SK-N-DZ (cell line): ENCODE data around the gene DERA. TPM values are rescaled to one million over a fixed set of nuclear protein-coding genes. Genes with fewer than 3 reads are reported as not detected.
A peak's percentile ranks its signal among the peaks of the same experiment; 100 is the strongest.
"Not testable (repeated sequence)": the region's sequence is repeated elsewhere in the genome, so short reads cannot be mapped to it uniquely, and the experiment has no call there.

ENCODE experiments used
- DNase-seq: peaks from one replicate; pipeline ENCODE4 v3.0.0-alpha.2; 2015; ENCODE audit warnings: low spot score
- polyA plus RNA-seq, 2 experiments: library from polyadenylated mRNA; depleted of rRNA; stranded (reverse); fragments of >200 nt; gene quantifications; 2 replicates each; pipeline ENCODE4 v1.2.3, GENCODE V29; 2014

The DERA gene
- 170 and 182 TPM in 2 replicates for polyA plus RNA-seq (2014; cell fraction: cytosol; rRNA removed)
- polyA plus RNA-seq (2014; cell fraction: nucleus; rRNA removed): 112 and 132 TPM in 2 replicates

DNA sequence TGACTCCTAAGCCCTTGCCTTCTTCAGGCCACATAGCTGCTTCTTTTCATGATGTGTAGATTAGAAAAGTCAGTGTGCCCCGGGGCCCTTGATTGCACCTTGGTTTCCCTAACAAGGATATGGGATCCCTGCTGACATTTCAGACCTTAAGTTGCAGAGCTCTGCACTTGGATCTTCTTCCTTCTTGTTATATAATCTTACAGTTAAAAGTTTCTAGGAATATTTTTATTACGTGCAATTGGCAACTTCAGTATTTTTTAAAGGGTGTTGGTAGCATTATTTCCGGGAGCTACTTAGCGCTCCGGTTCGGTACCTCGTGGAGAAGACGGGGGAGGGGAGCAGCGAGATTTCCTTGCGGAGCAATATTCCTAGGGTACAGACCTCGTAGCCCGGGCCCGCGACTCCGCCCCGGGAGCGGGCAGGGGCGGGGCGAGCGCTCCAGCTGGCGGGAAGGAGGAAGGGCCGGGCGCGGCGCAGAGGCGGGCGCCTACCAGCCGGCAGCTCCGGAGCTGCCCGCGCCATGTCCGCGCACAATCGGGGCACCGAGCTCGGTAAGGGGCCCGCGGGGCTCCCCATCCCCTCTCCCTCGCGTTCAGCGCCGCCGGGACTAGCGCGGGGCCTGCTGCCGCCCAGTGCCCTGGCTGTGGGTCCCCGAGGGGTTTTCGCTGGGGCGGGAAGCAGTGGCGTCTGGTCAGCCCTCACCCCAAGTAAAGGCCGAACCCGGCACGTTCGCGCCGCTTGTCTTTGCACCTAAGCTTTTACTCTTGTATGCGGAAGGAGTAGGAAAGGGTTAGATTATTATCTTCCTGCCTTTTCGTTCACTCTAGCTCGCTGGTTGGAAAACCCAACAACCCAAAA is at the start of gene DERA:
Gene DERA (plus strand): TSS at position 469 of the 858 bp plus-strand sequence. CDS start 52 bp downstream, at position 521.
- peak; percentile 85 for DNase-seq

GRCh38 chr12:15861404-15861803 is 49.7 kb upstream of the DERA start:
- DNase-seq: no peak

DNA sequence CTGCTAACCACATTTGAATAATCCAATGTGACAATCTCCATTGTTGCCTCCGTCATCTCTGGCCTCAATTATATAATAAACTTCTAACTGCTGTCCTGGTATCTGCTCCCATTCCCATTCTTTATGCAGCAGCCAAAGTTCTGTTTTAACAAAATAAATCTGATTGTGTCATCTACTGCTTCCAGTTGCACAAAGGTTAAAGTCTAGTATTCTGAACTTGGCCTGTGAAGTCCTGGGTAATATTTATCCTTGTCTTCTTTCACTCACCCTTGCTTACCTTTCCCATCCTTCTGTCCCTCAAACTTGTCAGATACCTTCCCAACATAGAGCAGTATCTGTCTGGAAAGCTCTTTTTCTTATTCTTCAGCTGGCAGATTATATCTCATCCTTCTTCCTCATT is 48.3 kb upstream of the DERA start:
- no peak for DNase-seq

DNA sequence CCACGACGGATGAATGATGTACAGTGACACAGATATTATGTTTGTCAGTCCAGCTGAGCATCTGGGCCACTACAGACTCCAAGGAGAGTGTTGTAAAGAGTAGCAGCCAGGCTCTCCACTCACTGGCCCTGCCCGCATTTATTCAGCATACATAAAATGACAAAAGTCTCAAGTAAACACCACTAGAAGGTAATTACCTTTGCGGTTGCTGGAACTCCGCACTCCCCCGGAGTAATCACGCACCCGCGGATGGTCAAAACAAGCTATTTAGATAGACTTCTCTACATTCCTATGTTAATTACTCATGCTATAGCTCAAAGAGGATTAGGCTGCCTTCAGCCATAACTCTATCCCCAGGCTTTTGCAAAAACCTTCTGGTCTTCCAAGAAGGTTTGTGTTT is 47.8 kb upstream of the DERA start:
- DNase-seq: no peak

GRCh38 chr12:15863984-15864383 is 47.1 kb upstream of the DERA start:
- no peak for DNase-seq

GRCh38 chr12:15868186-15868585 is 42.9 kb upstream of the DERA start:
- DNase-seq: no peak

- no peak for DNase-seq
Measured at GRCh38 chr12:15873556-15873955, 37.6 kb upstream of the DERA start.

DNA sequence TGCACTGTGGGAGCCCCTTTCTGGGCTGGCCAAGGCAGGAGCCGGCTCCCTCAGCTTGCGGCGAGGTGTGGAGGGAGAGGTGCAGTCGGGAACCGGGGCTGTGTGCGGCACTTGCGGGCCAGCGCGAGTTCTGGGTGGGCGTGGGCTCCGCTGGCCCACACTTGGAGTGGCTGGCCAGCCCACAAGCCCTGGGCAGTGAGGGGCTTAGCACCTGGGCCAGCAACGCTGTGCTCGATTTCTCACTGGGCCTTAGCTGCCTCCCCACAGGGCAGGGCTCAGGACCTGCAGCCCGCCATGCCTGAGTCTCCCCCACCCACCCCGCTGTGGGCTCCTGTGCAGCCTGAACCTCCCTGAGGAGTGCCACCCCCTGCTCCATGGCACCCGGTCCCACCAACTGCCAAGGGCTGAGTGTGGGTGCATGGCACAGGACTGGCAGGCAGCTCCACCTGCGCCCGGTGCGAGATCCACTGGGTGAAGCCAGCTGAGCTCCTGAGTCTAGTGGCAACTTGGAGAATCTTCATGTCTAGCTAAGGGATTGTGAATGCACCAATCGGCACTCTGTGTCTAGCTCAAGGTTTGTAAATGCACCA is 36.5 kb upstream of the DERA start:
- DNase-seq: not testable (repeated sequence)

- DNase-seq: no peak
Measured at GRCh38 chr12:15875863-15876262, 35.3 kb upstream of the DERA start.

- no peak for DNase-seq
Measured at GRCh38 chr12:15879413-15879812, 31.7 kb upstream of the DERA start.

GRCh38 chr12:15880721-15881120 is 30.4 kb upstream of the DERA start:
- no peak for DNase-seq

DNA sequence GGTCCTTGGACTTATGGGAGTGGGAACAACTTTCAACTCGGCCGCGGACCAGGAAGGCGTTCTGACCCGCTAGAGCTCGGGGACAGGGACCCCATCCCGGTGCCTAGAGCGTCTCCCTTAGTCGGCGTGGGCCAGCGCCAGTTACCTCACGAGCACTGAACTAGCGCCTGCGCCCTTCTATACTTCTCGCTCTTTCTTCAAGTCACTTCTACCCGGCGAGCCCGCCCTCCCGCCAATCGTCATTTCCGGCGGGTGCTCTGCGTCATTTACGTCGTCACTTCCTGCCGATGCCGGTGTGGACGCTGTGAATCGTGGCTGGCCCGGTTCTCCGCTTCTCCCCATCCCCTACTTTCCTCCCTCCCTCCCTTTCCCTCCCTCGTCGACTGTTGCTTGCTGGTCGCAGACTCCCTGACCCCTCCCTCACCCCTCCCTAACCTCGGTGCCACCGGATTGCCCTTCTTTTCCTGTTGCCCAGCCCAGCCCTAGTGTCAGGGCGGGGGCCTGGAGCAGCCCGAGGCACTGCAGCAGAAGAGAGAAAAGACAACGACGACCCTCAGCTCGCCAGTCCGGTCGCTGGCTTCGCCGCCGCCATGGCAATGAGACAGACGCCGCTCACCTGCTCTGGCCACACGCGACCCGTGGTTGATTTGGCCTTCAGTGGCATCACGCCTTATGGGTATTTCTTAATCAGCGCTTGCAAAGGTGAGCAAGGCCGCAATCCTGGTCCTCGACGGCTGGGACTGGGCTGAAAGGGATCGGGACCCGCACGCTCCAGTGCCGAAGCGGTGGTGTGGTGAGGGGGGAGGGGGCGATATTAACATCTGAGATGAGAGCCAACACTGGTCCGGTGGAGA is 28.8 kb upstream of the DERA start, which contains the start of gene STRAP:
Gene STRAP (plus strand): TSS at position 270 of the 854 bp plus-strand sequence. CDS start 321 bp downstream, at position 591.
- DNase-seq: peak; percentile 99

GRCh38 chr12:15883536-15883935 is 27.6 kb upstream of the DERA start:
- no peak for DNase-seq

- no peak for DNase-seq
Measured at GRCh38 chr12:15886372-15887042, 24.6 kb upstream of the DERA start.

- no peak for DNase-seq
Measured at GRCh38 chr12:15887043-15887817, 23.9 kb upstream of the DERA start.

DNA sequence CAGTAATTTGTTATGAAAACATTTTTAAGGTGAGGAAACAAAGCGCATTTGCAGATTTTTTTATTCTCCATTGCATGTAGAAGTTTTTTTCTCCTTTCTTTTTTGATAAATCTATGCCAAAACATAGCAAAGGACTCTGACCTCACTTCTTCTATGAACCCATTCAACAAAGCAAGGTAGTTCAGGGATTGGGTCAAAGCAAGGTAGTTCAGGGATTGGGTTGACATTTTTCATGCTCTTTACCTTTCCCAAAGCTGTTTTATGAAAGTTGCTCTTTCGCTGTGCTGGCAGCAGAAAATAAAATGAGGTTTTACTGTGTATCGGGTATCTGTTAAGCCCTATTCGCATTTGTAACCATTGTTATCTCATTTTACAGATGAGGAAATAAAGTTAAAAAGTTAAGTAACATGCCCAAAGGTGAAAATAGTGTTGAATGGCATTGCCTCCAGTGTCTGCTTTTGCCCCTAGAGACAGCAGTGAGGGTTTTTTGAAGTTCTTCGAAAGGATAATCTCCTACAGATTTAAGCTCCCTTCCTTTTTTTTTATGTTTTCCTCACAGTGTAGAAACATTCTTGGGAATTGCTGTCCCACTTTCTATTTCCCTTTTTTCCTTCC is 18.4 kb upstream of the DERA start:
- no peak for DNase-seq

DNA sequence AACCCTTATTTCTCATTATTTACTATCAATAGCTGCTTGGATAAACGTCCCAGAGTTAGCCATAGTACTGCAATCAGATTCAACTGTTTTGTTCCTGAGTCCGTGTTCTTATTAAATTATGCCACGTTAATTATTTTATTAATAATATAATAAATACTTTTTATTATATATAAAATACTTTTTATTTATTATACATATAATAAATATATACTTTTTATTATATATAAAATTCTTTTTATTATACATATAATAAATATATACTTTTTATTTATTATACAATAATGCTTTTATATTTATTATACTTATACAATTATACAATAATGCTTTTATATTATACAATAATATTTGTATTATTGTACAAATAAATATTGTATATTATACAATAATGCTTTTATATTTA is 17.9 kb upstream of the DERA start:
- no peak for DNase-seq

DNA sequence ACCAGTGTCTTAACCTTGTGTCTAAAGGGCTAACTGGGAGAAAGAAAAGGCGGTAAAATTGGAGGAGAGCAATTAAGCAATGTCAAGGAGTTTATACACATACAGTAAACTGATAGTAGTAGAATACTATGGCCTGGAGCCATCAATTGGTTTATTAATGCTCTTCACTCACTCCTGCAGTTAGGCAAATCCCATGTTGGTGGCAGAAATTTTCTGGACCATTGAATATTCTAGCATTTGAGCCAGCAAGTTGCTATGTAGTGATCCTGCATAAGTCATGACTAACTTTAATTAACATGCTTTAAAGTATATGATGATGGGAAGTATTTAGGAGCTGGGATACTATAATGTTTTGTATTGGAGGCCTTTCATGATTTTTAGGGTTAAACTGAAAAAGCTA is 14.3 kb upstream of the DERA start:
- DNase-seq: no peak

DNA sequence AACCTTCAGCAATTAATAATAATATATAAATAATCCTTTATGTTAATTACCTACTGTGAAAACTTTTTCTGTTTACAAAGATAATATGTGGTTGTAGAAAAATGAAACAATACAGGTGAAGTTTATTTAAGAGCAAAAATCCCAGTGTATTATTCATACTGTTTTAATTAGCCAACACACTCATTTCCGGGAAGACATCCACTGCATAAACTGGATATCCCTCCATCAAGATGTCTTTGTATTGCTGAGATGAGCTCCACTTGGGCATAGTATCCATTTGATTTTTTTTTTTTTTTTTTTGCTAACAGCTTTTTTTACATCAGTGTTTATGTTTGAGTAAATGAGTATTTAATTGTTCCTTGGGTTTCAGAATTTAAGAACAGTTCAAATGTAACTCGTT is 13.7 kb upstream of the DERA start:
- DNase-seq: no peak

GRCh38 chr12:15899282-15899870 is 11.8 kb upstream of the DERA start:
- DNase-seq: peak; percentile 39
